Hypothalamus (tissue), 51 donors: ENCODE measurements around the gene NKTR.

ENCODE experiments used
- DNase-seq, 51 donors: peaks; one replicate each; lab custom pipeline; 2025; lab: John Stamatoyannopoulos, UW

The NKTR gene

GRCh38 chr3:42660131-42660715, 59.7 kb downstream of the NKTR start:
- DNase-seq, result no peak

GRCh38 chr3:42660898-42661297, 60.4 kb downstream of the NKTR start:
- no peak for DNase-seq

GRCh38 chr3:42661593-42662022, 61.1 kb downstream of the NKTR start:
- DNase-seq, result no peak

GRCh38 chr3:42662037-42662812, 61.7 kb downstream of the NKTR start:
- DNase-seq, result no peak

GRCh38 chr3:42662813-42663535, 62.5 kb downstream of the NKTR start:
- DNase-seq, result no peak

GRCh38 chr3:42663581-42664437, 63.3 kb downstream of the NKTR start:
- DNase-seq, result no peak

GRCh38 chr3:42664438-42664803, 63.9 kb downstream of the NKTR start:
- no peak for DNase-seq

- DNase-seq, result no peak
These were observed 64.8 kb downstream of the NKTR start for GRCh38 chr3:42665050-42665878.

GRCh38 chr3:42666022-42666421, 65.5 kb downstream of the NKTR start:
- no peak for DNase-seq

- DNase-seq, result no peak
These were observed 66.1 kb downstream of the NKTR start for GRCh38 chr3:42666577-42666998.

GRCh38 chr3:42667096-42667522, 66.6 kb downstream of the NKTR start:
- no peak for DNase-seq

- DNase-seq, result no peak
These were observed 67.3 kb downstream of the NKTR start for GRCh38 chr3:42667523-42668412.

GRCh38 chr3:42668413-42668760, 67.9 kb downstream of the NKTR start:
- no peak for DNase-seq

- no peak for DNase-seq
These were observed 68.3 kb downstream of the NKTR start for GRCh38 chr3:42668793-42669217.

GRCh38 chr3:42670051-42670576, 69.6 kb downstream of the NKTR start:
- no peak for DNase-seq

- DNase-seq, result no peak
These were observed 70.2 kb downstream of the NKTR start for GRCh38 chr3:42670670-42671069.

GRCh38 chr3:42672515-42672914, 72.0 kb downstream of the NKTR start:
- DNase-seq, result no peak

- DNase-seq, result no peak
These were observed 72.6 kb downstream of the NKTR start for GRCh38 chr3:42673082-42673481.

- no peak for DNase-seq
These were observed 73.7 kb downstream of the NKTR start for GRCh38 chr3:42674146-42674545.
